CD1c-positive myeloid dendritic cell (primary cell): Measurements from ENCODE around the gene SLC22A15.
"Not testable (repeated sequence)": the region's sequence is repeated elsewhere in the genome, so short reads cannot be mapped to it uniquely, and the experiment has no call there.

Experiments used
- DNase-seq: peaks from one replicate; pipeline ENCODE4 v3.0.0-alpha.2; 2016; ENCODE audit errors: extremely low spot score

The SLC22A15 gene

GRCh38 chr1:116031302-116031835, 55.1 kb downstream of the SLC22A15 start:
- no peak for DNase-seq

GRCh38 chr1:116033322-116033721, 57.0 kb downstream of the SLC22A15 start:
- no peak for DNase-seq

- DNase-seq: no peak
These were observed 59.9 kb downstream of the SLC22A15 start for GRCh38 chr1:116036255-116036654.

- no peak for DNase-seq
These were observed 62.4 kb downstream of the SLC22A15 start for GRCh38 chr1:116038679-116039078.

GRCh38 chr1:116044071-116044470, 67.8 kb downstream of the SLC22A15 start:
- no peak for DNase-seq

GRCh38 chr1:116046933-116047332, 70.6 kb downstream of the SLC22A15 start:
- not testable (repeated sequence) for DNase-seq

- DNase-seq: not testable (repeated sequence)
These were observed 75.6 kb downstream of the SLC22A15 start for GRCh38 chr1:116051896-116052295.

- no peak for DNase-seq
These were observed 85.9 kb downstream of the SLC22A15 start for GRCh38 chr1:116062201-116062600.

GRCh38 chr1:116064616-116065015, 88.3 kb downstream of the SLC22A15 start:
- DNase-seq: no peak

- no peak for DNase-seq
These were observed 90.7 kb downstream of the SLC22A15 start for GRCh38 chr1:116066868-116067565.

- DNase-seq: no peak
These were observed 91.2 kb downstream of the SLC22A15 start for GRCh38 chr1:116067566-116067890.

- no peak for DNase-seq
These were observed 99.3 kb downstream of the SLC22A15 start for GRCh38 chr1:116075575-116075974.

- DNase-seq: no peak
These were observed 99.7 kb downstream of the SLC22A15 start for GRCh38 chr1:116075990-116076389.

GRCh38 chr1:116076831-116077230, 100.5 kb downstream of the SLC22A15 start:
- DNase-seq: no peak

- no peak for DNase-seq
These were observed 102.4 kb downstream of the SLC22A15 start for GRCh38 chr1:116078699-116079223.

GRCh38 chr1:116087628-116088027, 111.3 kb downstream of the SLC22A15 start:
- DNase-seq: no peak

- DNase-seq: no peak
These were observed 113.6 kb downstream of the SLC22A15 start for GRCh38 chr1:116089870-116090269.

GRCh38 chr1:116091083-116091482, 114.8 kb downstream of the SLC22A15 start:
- no peak for DNase-seq

- DNase-seq: no peak
These were observed 116.6 kb downstream of the SLC22A15 start for GRCh38 chr1:116092752-116093489.

GRCh38 chr1:116095027-116095426, 118.7 kb downstream of the SLC22A15 start:
- no peak for DNase-seq

- DNase-seq: no peak
These were observed 119.8 kb downstream of the SLC22A15 start for GRCh38 chr1:116096013-116096618.

GRCh38 chr1:116097626-116098025, 121.3 kb downstream of the SLC22A15 start:
- DNase-seq: no peak
